GM06990 (cell line): Measurements from ENCODE around the gene HERC4.

ENCODE experiments used
- DNase-seq: peaks from one replicate; pipeline ENCODE4 v3.0.0-alpha.2; 2011; ENCODE audit not compliant: insufficient read length; ENCODE audit errors: extremely low read depth
- H3K27me3 ChIP-seq: replicated peaks from 2 replicates; pipeline ENCODE4 v1.6.0; 2011; ENCODE audit warnings: low read length; ENCODE audit not compliant: control insufficient read depth, insufficient read depth
- H3K36me3 ChIP-seq: 2 replicates; pipeline ENCODE4 v1.5.1; 2011; ENCODE audit warnings: low read length; ENCODE audit not compliant: control insufficient read depth, insufficient read depth
- H3K4me3 ChIP-seq: replicated peaks from 2 replicates; pipeline ENCODE4 v1.5.1; 2011; ENCODE audit warnings: low read depth, mild to moderate bottlenecking, control low read depth, low read length
- TF ChIP-seq, protein P1 (sequence below): IDR thresholded peaks from 2 replicates; pipeline ENCODE4 v1.5.1; 2011; ENCODE audit warnings: low read length, control low read depth, mild to moderate bottlenecking, inconsistent platforms; ENCODE audit not compliant: insufficient read depth, poor library complexity, severe bottlenecking

Gene HERC4

DNA sequence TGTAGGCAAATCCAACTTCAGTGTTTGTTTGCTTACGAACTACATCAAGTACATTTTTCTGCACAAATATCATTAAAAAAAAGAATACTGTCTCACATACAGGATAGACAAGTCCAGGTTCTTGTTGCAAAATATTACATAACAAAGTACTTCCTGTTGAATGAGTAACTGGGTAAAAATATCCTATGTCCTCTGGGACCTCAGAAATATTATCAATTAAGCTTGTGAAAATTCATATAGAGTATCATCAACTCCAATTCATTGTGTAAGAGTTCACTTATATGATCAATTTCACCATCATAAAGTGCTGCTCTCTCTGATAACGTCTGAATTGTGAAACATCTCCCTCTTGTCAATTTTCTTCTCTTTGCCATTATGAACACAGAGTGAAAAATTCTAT, 22.6 kb downstream of the HERC4 start:
- Histone ChIP-seq H3K4me3 (no peak overlapping the region), H3K36me3 (no peaks in the 10 kb centered on the region), H3K27me3 (no peaks in the 10 kb centered on the region)
- TF ChIP-seq, protein P1, sequence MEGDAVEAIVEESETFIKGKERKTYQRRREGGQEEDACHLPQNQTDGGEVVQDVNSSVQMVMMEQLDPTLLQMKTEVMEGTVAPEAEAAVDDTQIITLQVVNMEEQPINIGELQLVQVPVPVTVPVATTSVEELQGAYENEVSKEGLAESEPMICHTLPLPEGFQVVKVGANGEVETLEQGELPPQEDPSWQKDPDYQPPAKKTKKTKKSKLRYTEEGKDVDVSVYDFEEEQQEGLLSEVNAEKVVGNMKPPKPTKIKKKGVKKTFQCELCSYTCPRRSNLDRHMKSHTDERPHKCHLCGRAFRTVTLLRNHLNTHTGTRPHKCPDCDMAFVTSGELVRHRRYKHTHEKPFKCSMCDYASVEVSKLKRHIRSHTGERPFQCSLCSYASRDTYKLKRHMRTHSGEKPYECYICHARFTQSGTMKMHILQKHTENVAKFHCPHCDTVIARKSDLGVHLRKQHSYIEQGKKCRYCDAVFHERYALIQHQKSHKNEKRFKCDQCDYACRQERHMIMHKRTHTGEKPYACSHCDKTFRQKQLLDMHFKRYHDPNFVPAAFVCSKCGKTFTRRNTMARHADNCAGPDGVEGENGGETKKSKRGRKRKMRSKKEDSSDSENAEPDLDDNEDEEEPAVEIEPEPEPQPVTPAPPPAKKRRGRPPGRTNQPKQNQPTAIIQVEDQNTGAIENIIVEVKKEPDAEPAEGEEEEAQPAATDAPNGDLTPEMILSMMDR: no peak
- DNase-seq: no peak

- TF ChIP-seq, protein P1: no peak
- Histone ChIP-seq H3K36me3 (no peaks in the 10 kb centered on the region), H3K4me3 (no peak overlapping the region), H3K27me3 (no peaks in the 10 kb centered on the region)
- DNase-seq: no peak
Observed at GRCh38 chr10:68049289-68050078, 25.6 kb downstream of the HERC4 start.

GRCh38 chr10:68047554-68048327, 27.3 kb downstream of the HERC4 start:
- no peaks in the 10 kb centered on the region for H3K36me3 ChIP-seq
- H3K27me3 ChIP-seq: no peaks in the 10 kb centered on the region
- no peak overlapping the region; the same call in 1 of the 2 replicates for H3K4me3 ChIP-seq
- TF ChIP-seq, protein P1: no peak
- DNase-seq: no peak

- Histone ChIP-seq H3K36me3 (no peaks in the 10 kb centered on the region), H3K27me3 (no peaks in the 10 kb centered on the region)
Observed at GRCh38 chr10:68047122-68047521, 28.0 kb downstream of the HERC4 start.

GRCh38 chr10:68046642-68047041, 28.4 kb downstream of the HERC4 start:
- no peaks in the 10 kb centered on the region for H3K27me3 ChIP-seq
- H3K4me3 ChIP-seq: no peak overlapping the region
- H3K36me3 ChIP-seq: no peaks in the 10 kb centered on the region

More at GRCh38 chr10:68047122-68047521, 28.0 kb downstream of the HERC4 start:
- TF ChIP-seq, protein P1: no peak
- no peak overlapping the region; the same call in 1 of the 2 replicates for H3K4me3 ChIP-seq
- DNase-seq: no peak

More at GRCh38 chr10:68046642-68047041, 28.4 kb downstream of the HERC4 start:
- no peak for DNase-seq
- TF ChIP-seq, protein P1: no peak
